Stimulated activated CD8-positive, alpha-beta memory T cell treated with anti-CD3 and anti-CD28 coated beads, Interleukin-7, amount 100 ng/mL, for 48 hours (primary cell): ENCODE data around the gene IL1RAPL2.
"Not testable (repeated sequence)": the region's sequence is repeated elsewhere in the genome, so short reads cannot be mapped to it uniquely, and the experiment has no call there.

Source experiments
- DNase-seq, 2 donors: peaks; one replicate each; pipeline ENCODE4 v3.0.0-alpha.2; 2020; ENCODE audit warnings: low read depth in 1 of 2; ENCODE audit errors: extremely low read depth in 1 of 2

Gene IL1RAPL2

DNA sequence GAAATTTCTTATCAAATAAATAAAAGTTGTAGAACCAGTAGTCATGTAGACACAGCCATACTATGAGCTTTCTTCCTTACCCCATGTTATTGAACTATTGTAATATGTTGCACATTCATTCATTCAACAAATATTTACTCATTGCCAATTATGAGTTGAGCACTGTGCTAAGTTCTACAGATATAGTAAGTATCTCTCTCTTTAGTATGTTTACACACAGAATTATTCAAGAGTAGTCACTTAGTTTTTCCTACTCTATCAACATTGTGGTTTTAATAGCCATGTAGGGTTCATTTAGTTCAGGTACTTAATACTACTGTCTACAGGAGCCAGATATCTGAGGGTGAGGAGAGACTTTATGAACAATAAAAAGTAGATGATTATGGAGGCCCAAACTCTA lies 568.3 kb downstream of the IL1RAPL2 start:
- DNase-seq, result no peak

- DNase-seq, result no peak
These were observed 570.8 kb downstream of the IL1RAPL2 start for GRCh38 chrX:105136786-105137185.

DNA sequence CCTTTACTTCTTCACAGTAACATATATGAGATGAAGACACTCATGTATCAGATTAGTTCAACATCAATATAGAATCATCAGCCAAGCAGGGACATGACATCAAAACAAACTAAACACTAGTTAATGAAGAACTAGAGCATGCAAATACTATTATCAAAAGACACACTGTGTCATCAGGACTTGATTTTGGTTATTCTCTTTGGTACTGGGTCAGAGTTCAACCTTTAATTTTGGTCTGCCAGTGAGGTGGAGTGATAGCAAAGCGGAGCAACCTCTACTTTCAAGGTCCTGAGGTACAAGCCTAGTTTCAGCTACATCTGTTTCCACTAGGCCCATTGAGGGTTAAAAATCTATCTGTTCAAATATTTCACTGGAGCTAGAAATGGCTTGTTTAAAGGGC lies 584.0 kb downstream of the IL1RAPL2 start:
- DNase-seq, result no peak

DNA sequence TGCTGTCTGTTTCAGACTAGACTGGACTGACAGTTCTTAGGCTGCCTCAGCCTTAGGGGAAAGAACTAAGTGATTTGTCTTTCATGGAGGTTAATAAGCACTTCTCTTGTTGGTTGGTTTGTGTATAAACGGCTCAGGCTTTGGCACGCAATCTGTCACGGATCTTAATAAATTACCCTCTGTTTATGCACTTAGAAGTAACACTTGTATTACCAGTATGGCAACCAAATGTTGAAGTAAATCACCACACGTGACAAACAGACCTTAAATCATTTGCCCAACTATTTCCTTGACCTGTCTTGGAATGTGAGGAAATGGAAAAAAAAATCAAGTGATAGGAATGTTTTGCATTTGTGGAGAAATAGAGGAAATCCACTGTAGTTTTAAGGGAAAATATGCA lies 584.6 kb downstream of the IL1RAPL2 start:
- DNase-seq, result no peak

DNA sequence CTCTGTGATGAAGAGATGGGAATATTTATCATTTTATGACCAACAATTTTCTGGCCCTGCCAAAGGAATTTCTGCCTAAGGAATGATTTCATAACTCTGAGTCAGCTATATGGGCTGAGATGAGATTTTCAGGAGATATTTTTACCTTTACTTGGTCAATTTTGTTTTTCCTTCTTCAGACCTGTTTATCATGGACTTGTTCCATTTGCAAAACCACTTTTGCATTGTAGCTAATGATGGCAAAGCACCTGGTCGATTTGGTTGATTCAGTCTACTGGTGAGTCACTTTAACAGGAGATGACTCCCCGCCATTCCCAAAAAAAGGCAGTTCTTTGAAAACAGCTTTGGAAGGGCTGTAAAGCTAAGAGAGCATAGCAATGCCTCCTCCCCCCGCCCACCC lies 601.2 kb downstream of the IL1RAPL2 start:
- DNase-seq, result no peak

GRCh38 chrX:105168577-105168976 lies 602.6 kb downstream of the IL1RAPL2 start:
- no peak for DNase-seq

DNA sequence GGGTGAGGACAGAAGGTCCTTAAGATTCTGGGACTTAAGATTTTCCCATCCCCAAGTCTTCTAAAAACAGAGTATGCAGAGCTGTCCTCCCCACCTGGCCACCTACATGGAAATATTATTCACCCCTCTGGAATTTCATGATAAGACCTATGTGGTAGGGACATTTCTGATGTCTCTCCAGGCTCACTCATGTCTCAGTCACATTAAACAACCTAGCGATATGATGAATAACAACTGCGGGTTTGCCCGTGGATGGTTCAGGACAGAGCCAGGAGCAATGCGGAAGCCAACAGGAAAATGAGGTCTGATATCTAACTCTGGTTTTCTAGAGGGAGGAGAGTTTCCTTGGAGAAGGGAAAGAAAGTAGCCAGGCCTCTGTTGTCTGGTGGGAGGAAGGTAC lies 607.1 kb downstream of the IL1RAPL2 start:
- no peak for DNase-seq

GRCh38 chrX:105179644-105180043 lies 613.6 kb downstream of the IL1RAPL2 start:
- no peak for DNase-seq

DNA sequence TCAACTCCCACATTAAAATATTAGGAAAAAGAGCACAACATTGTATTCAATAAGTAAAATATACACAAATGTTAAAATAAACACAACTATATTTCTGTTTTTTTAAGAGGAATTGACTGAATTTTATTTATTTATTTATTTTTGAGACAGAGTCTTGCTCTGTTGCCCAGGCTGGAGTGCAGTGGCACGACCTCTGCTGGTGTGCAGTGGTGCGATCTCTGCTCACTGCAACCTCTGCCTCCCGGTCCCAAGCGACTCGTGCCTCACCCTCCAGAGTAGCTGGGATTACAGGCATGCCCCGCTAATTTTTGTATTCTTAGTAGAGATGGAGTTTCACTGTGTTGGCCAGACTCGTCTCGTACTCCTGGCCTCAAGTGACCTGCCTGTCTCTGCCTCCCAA lies 623.1 kb downstream of the IL1RAPL2 start:
- DNase-seq, result no peak

GRCh38 chrX:105190252-105190853 lies 624.4 kb downstream of the IL1RAPL2 start:
- no peak for DNase-seq

DNA sequence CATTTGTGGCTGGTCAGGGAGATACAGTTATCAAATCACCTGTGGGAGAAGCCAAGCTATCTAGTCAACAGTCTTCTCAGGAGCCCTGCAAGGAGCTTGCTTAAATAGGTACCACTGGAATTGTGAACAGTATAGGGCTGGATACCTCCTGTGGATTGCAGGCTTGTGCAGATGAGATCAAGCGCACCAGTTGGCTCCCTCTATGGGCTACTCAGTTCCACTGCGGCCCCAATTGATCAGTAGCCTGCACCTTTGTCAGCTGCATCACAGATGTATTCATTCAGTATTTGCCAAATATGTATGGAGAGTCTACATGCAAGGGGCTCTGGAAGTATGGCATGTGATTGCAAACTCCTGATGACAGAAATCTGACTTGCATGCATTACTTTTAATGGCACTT lies 625.9 kb downstream of the IL1RAPL2 start:
- DNase-seq, result no peak

DNA sequence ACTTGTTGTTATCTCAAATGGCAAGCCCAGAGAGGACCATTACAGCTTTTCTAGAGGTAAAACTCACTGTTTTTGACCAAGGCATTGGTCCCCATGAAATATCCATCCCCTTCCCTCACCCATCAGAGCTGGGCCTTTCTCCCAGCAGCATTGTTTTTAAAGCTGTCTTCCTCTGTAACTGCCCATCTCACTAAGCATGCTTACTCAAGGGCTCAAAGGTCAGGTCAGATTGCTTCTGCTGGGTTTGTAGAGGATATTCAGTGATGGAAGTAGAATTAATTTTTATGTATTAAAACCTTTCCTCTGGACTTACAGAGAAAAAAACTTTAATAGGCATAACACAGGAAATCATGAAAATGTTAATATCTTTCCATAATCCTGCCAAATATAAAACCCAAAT lies 643.4 kb downstream of the IL1RAPL2 start:
- no peak for DNase-seq

DNA sequence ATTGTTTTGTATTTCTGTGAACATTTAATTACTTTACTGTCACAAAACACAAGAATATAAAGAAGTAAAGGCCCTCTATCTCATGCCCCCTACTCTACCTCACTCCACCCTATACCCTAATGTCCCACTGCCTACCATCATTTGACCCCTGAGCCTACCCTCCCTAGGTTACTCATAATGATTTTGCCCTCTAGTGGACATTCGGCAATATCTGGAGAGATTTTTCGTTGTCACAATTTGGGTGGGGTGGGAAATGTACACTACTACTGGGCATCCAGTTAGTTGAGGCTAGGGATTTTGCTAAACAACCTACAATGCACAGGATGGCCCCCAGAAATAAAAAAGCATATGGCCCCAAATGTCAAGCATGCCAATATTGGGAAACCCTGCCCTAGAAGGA lies 644.3 kb downstream of the IL1RAPL2 start:
- no peak for DNase-seq

DNA sequence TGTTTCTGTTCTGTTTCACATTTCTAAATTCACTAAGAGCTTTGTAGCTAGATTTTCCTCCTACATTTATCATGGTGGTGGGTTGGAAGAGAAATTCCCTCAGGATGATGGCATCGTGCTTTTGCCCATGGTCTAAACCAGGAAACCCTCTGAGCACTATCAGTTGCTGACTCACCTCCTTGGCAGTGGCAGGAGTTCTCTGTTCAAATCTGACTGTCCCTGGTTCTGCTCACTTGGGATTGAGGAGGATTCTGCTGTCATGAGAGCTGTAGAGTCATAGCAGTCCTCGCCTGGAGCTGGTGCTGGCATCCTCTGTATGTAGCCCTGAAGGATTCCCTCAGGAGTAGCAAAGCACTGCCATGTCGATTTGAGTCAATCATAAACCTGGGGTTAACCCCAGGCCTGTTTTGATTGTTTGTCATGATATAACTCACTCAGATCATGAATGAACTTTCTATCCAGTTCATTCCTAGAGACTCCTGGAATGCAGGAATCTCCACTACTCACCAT lies 645.1 kb downstream of the IL1RAPL2 start:
- DNase-seq, result no peak

DNA sequence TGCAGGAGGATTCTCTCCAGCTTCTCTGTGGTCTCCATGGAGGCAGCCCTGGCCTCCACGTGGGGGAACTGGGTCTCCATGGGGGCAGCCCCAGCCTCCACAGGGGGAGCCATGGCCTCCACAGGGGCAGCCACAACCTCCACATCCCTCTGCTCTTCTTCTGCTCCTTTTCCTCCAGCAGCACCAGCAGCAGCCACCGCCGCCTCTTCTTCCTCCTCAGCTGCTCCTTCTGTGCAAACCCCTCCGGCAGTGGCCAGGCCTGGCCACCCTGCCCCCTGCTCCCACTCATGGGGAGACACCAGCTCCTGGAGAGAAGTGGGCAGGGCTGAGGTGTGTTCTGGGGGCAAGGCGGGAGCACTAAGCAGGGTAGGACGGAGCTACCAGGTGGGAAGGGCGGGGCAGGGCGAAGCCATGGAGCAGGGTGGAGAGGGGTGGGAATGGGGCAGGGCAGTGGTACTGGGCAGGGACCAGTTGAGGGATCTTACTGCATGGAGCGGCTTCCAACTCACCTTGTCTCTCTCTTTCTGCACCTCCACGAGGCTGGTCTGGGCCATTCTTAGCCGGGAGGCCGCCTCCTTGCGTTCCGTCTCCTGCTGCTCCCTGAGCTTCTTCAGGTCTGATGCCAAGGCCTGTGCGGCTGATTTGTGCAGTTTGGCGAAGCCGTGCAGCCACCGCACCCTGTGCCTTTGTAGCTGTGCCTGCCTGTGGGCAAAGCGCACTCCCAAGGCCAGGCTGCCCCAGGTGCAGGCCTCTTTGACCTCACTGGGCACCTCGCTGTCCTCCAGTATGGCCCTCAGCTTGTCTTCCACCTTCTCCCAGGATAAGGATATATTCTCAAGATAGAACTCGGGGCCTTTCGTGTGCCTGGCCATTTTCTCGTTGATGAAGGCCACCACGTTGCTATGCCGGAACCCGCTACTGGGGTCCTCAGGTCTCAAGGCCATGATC lies 653.7 kb downstream of the IL1RAPL2 start:
- no peak for DNase-seq

DNA sequence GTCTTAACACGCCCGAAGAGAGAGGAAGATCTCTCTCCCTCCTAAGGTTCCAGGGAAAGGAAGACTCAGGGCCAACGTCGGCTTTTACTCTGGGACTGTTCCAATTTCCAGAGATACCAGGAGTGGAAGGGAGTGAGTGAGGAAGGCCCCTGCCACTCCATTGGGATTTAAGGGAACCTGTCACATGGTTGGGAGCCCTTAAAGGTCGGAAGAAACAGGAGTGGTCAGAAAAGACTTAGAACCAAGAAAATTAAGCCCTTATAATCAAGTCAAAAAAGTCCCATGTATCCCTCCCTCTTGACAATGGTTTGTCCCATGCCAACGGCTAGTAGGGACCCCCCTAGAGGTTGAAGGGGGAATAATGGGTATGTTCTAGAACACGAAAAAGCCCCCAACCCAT lies 654.6 kb downstream of the IL1RAPL2 start, which contains the start of gene TEX13A:
TEX13A (minus strand) TSS at position 59 of the 400 bp plus-strand sequence. CDS start 297 bp downstream, outside the sequence.
- no peak for DNase-seq

- DNase-seq, result no peak
These were observed 655.4 kb downstream of the IL1RAPL2 start for GRCh38 chrX:105221374-105221773.

- no peak for DNase-seq
These were observed 660.5 kb downstream of the IL1RAPL2 start for GRCh38 chrX:105226499-105226898.

- DNase-seq, result no peak
These were observed 662.6 kb downstream of the IL1RAPL2 start for GRCh38 chrX:105228602-105229001.

DNA sequence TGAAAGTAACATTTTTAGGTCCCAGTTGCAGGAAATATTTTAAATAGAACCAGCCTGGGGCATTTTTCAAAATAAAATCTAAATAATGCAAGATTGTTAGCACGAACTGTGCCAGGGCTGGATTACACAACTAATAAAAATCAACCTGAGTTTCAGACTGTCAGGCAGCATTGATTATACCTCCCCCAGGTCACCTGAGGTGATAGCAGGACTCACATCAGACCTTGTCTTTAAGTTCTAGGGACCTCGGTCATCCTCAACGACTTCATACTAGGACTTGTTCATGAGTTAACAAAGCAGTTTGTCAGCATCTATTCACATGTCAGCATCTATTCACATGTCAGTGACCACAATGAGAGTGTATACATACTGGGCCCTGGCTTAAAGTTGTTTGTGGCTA lies 663.1 kb downstream of the IL1RAPL2 start:
- DNase-seq, result no peak

DNA sequence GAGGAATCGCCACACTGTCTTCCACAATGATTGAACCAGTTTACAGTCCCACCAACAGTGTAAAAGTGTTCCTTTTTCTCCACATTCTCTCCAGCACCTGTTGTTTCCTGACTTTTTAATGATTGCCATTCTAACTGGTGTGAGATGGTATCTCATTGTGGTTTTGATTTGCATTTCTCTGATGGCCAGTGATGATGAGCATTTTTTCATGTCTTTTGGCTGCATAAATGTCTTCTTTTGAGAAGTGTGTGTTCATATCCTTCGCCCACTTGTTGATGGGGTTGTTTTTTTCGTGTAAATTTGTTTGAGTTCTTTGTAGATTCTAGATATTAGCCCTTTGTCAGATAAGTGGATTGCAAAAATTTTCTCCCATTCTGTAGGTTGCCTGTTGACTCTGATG lies 671.4 kb downstream of the IL1RAPL2 start:
- not testable (repeated sequence) for DNase-seq

- DNase-seq, result no peak
These were observed 675.1 kb downstream of the IL1RAPL2 start for GRCh38 chrX:105241056-105241455.
